SJSA1 (cell line): Measurements from ENCODE around the gene SLC17A9. TPM values are rescaled to one million over a fixed set of nuclear protein-coding genes. Genes with fewer than 3 reads are reported as not detected.

Experiments
- DNase-seq, 2 experiments: peaks; one replicate each; pipeline ENCODE4 v3.0.0-alpha.2; 2015 to 2020; ENCODE audit warnings: low spot score in 2 of 2, low read depth in 1 of 2
- H3K27ac ChIP-seq: fragments of 250-450 bp; sonication (Bioruptor Pico); 2 replicates; pipeline ENCODE4 v1.5.1; 2020; ENCODE audit warnings: mild to moderate bottlenecking, moderate library complexity
- H3K27me3 ChIP-seq: fragments of 250-450 bp; sonication (Bioruptor Pico); replicated peaks from 2 replicates; pipeline ENCODE4 v1.5.1; 2020; ENCODE audit warnings: mild to moderate bottlenecking, moderate library complexity
- H3K36me3 ChIP-seq: fragments of 250-450 bp; sonication (Bioruptor Pico); 2 replicates; pipeline ENCODE4 v1.5.1; 2020; ENCODE audit warnings: mild to moderate bottlenecking
- H3K4me1 ChIP-seq: fragments of 250-450 bp; sonication (Bioruptor Pico); replicated peaks from 2 replicates; pipeline ENCODE4 v1.6.1; 2021; ENCODE audit warnings: mild to moderate bottlenecking
- H3K4me3 ChIP-seq: fragments of 250-450 bp; sonication (Bioruptor Pico); 2 replicates; pipeline ENCODE4 v1.5.1; 2020; ENCODE audit warnings: mild to moderate bottlenecking
- H3K9me3 ChIP-seq: fragments of 250-450 bp; sonication (Bioruptor Pico); replicated peaks from 2 replicates; pipeline ENCODE4 v1.5.1; 2020; ENCODE audit warnings: mild to moderate bottlenecking
- total RNA-seq: library from RNA; depleted of rRNA; stranded (reverse); fragments of >200 nt; shearing (Covaris generic); gene quantifications from 2 replicates; pipeline ENCODE4 v1.2.3, GENCODE V29; 2014; rRNA removed

Gene SLC17A9
- total RNA-seq, 1 experiment from 2014 or later = not detected

- peaks cover 5% of the 10 kb centered on the region for H3K9me3 ChIP-seq
- no peak overlapping the region for H3K27ac ChIP-seq
- H3K36me3 ChIP-seq = no peaks in the 10 kb centered on the region
- H3K4me1 ChIP-seq = peaks cover 28% of the 10 kb centered on the region
- peaks cover 95% of the 10 kb centered on the region for H3K27me3 ChIP-seq
- DNase-seq = peak; percentile 76 to 89
- H3K4me3 ChIP-seq = no peak overlapping the region
These were observed 59.3 kb downstream of the SLC17A9 start for GRCh38 chr20:63011798-63012197.

GRCh38 chr20:63013207-63013606 is 60.7 kb downstream of the SLC17A9 start:
- Histone ChIP-seq H3K9me3 (peaks cover 5% of the 10 kb centered on the region), H3K4me1 (peaks cover 28% of the 10 kb centered on the region), H3K27ac (no peak overlapping the region), H3K27me3 (peaks cover 95% of the 10 kb centered on the region), H3K36me3 (no peaks in the 10 kb centered on the region), H3K4me3 (no peak overlapping the region)
- DNase-seq = no peak

GRCh38 chr20:63014287-63014686 is 61.8 kb downstream of the SLC17A9 start:
- Histone ChIP-seq H3K4me3 (no peak overlapping the region), H3K27ac (no peak overlapping the region), H3K27me3 (peaks cover 91% of the 10 kb centered on the region), H3K4me1 (peaks cover 28% of the 10 kb centered on the region), H3K9me3 (peaks cover 5% of the 10 kb centered on the region), H3K36me3 (no peaks in the 10 kb centered on the region)
- DNase-seq = no peak

GRCh38 chr20:63014710-63015109 is 62.2 kb downstream of the SLC17A9 start:
- no peak for DNase-seq
- Histone ChIP-seq H3K27me3 (peaks cover 91% of the 10 kb centered on the region), H3K36me3 (no peaks in the 10 kb centered on the region), H3K4me1 (peaks cover 28% of the 10 kb centered on the region), H3K4me3 (no peak overlapping the region), H3K27ac (no peak overlapping the region), H3K9me3 (peaks cover 5% of the 10 kb centered on the region)

- Histone ChIP-seq H3K9me3 (peaks cover 7% of the 10 kb centered on the region), H3K27me3 (peaks cover 91% of the 10 kb centered on the region), H3K36me3 (no peaks in the 10 kb centered on the region), H3K4me3 (no peak overlapping the region), H3K4me1 (peaks cover 24% of the 10 kb centered on the region), H3K27ac (no peak overlapping the region)
- DNase-seq = no peak
These were observed 62.7 kb downstream of the SLC17A9 start for GRCh38 chr20:63015147-63015661.

- Histone ChIP-seq H3K4me3 (no peak overlapping the region), H3K36me3 (no peaks in the 10 kb centered on the region), H3K27me3 (peaks cover 93% of the 10 kb centered on the region), H3K27ac (no peak overlapping the region), H3K4me1 (peaks cover 21% of the 10 kb centered on the region), H3K9me3 (peaks cover 7% of the 10 kb centered on the region)
- DNase-seq = no peak
These were observed 63.3 kb downstream of the SLC17A9 start for GRCh38 chr20:63015662-63016361.

GRCh38 chr20:63016514-63017075 is 64.1 kb downstream of the SLC17A9 start:
- no peak for DNase-seq

GRCh38 chr20:63017076-63017825 is 64.7 kb downstream of the SLC17A9 start:
- H3K27ac ChIP-seq = no peak overlapping the region
- no peaks in the 10 kb centered on the region for H3K36me3 ChIP-seq
- no peak for DNase-seq
- H3K27me3 ChIP-seq = peaks cover 96% of the 10 kb centered on the region
- peaks cover 14% of the 10 kb centered on the region for H3K4me1 ChIP-seq
- no peak overlapping the region for H3K4me3 ChIP-seq
- H3K9me3 ChIP-seq = peaks cover 7% of the 10 kb centered on the region

More at GRCh38 chr20:63016514-63017075, 64.1 kb downstream of the SLC17A9 start:
- no peak overlapping the region for H3K27ac ChIP-seq
- H3K4me3 ChIP-seq = no peak overlapping the region
- peaks cover 7% of the 10 kb centered on the region for H3K9me3 ChIP-seq
- H3K27me3 ChIP-seq = peaks cover 93% of the 10 kb centered on the region
- no peaks in the 10 kb centered on the region for H3K36me3 ChIP-seq
- H3K4me1 ChIP-seq = peaks cover 20% of the 10 kb centered on the region

- Histone ChIP-seq H3K4me3 (no peak overlapping the region), H3K9me3 (peaks cover 6% of the 10 kb centered on the region), H3K27ac (no peak overlapping the region), H3K27me3 (peaks cover 96% of the 10 kb centered on the region), H3K36me3 (no peaks in the 10 kb centered on the region), H3K4me1 (peaks cover 10% of the 10 kb centered on the region; the same call in 1 of the 2 replicates)
- DNase-seq = no peak
These were observed 65.4 kb downstream of the SLC17A9 start for GRCh38 chr20:63017826-63018411.

Other genes with a start within 250 kb of the SLC17A9 start
- not detected in 2 replicates for gene NTSR1, start 243.9 kb upstream of the SLC17A9 start, total RNA-seq
- 28.2 and 33.2 TPM in 2 replicates for gene MRGBP, start 156.2 kb upstream of the SLC17A9 start, total RNA-seq
- gene OGFR, start 147.9 kb upstream of the SLC17A9 start, total RNA-seq = 59.2 and 73.3 TPM in 2 replicates
- not detected in 2 replicates for gene COL9A3, start 135.7 kb upstream of the SLC17A9 start, total RNA-seq
- 6.3 and 12.8 TPM in 2 replicates for gene TCFL5, start 90.9 kb upstream of the SLC17A9 start, total RNA-seq
- 42.9 and 50.4 TPM in 2 replicates for gene DIDO1, start 26.2 kb upstream of the SLC17A9 start, total RNA-seq
- gene GID8, start 14.6 kb upstream of the SLC17A9 start, total RNA-seq = 14.2 and 20.7 TPM in 2 replicates
- gene BHLHE23, start 54.3 kb downstream of the SLC17A9 start, total RNA-seq = not detected in 2 replicates